ENCODE measurements around the gene PLCL1.

GRCh38 chr2:198164843-198165242 is 360.4 kb downstream of the PLCL1 start:
- no peak for TF ChIP-seq POLR2A (IDR thresholded peaks at IDR 0.05)
- no peak for TF ChIP-seq CTCF (IDR thresholded peaks at IDR 0.05)

Data from adrenal gland (tissue), 5 donors.